ENCODE data around the gene AGO3.

DNA sequence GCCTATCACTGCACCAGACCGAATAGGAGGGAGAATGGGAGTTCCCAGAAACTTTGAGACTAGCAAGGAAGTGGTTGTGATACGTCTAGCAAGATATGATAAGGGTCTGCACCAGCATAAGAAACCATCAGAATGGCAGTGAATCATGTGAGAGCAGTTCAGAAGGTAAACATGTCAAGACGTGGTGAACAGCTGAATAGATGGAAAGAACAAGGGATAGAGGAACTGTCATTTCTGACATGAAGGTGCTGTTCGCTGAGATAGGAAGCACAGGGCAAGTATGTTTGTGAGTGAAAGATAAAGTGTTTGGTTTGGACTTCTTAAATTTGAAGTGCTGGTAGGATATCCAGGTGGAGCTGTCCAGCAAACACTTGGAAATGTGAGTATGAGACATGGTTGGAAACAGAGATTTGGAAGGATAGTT lies 49.0 kb upstream of the AGO3 start:
- TF ChIP-seq, protein P1, sequence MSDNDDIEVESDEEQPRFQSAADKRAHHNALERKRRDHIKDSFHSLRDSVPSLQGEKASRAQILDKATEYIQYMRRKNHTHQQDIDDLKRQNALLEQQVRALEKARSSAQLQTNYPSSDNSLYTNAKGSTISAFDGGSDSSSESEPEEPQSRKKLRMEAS (IDR thresholded peaks at IDR 0.05), result no peak
- TF ChIP-seq, protein P2, sequence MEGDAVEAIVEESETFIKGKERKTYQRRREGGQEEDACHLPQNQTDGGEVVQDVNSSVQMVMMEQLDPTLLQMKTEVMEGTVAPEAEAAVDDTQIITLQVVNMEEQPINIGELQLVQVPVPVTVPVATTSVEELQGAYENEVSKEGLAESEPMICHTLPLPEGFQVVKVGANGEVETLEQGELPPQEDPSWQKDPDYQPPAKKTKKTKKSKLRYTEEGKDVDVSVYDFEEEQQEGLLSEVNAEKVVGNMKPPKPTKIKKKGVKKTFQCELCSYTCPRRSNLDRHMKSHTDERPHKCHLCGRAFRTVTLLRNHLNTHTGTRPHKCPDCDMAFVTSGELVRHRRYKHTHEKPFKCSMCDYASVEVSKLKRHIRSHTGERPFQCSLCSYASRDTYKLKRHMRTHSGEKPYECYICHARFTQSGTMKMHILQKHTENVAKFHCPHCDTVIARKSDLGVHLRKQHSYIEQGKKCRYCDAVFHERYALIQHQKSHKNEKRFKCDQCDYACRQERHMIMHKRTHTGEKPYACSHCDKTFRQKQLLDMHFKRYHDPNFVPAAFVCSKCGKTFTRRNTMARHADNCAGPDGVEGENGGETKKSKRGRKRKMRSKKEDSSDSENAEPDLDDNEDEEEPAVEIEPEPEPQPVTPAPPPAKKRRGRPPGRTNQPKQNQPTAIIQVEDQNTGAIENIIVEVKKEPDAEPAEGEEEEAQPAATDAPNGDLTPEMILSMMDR (IDR thresholded peaks at IDR 0.05 in 2 of 3, conservative IDR thresholded peaks at IDR 0.05 in 1 of 3; ENCODE audit: borderline replicate concordance in 1 of 3, insufficient read depth in 1 of 3, low read depth in 2 of 3, low read length in 2 of 3), result no peak
- no peak for TF ChIP-seq EZH2 (IDR thresholded peaks at IDR 0.05)
- no peak for TF ChIP-seq TCF7L2 (IDR thresholded peaks at IDR 0.05; ENCODE audit: borderline replicate concordance, extremely low read depth, insufficient read depth, insufficient read length)
- TF ChIP-seq POLR2AphosphoS5 (IDR thresholded peaks at IDR 0.05; ENCODE audit: low read depth, low read length), result no peak
- TF ChIP-seq POLR2A (IDR thresholded peaks at IDR 0.05; ENCODE audit: borderline replicate concordance, extremely low read depth, insufficient read depth, insufficient read length), result no peak
- no peak for TF ChIP-seq JUND (IDR thresholded peaks at IDR 0.05)
- TF ChIP-seq YY1 (IDR thresholded peaks at IDR 0.05; ENCODE audit: extremely low read depth, insufficient replicate concordance, low read depth, low read length), result no peak

Measured in HCT116 (cell line).